SH-SY5Y (cell line): ENCODE measurements around the gene VIPR2.

Experiments used
- GATA2 ChIP-seq: IDR thresholded peaks from 2 replicates; pipeline ENCODE4 v1.6.1; 2011; ENCODE audit warnings: mild to moderate bottlenecking, low read depth, low read length
- GATA3 ChIP-seq: IDR thresholded peaks from 2 replicates; pipeline ENCODE4 v1.6.1; 2011; ENCODE audit warnings: low read depth, mild to moderate bottlenecking, low read length, moderate library complexity

Gene VIPR2

DNA sequence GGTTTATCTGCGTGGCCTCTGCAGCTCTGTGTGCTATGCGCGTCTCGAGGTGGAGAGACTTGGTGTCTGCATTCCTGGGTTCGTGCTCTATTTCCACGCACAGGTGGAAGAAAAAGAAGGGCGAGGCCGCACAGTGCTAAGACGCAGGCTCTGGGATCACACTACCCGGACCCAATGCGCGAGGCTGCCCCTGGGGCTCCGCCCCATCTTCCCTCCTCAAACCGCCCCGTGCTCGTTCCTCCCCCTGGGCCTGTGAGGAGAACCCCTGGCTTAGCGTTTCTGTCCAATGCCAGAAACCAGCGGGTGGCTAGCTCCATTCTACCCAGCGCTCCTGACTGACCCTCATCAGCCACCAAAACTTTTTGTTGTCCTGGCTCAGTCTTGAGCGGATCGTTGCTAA is 145.2 kb downstream of the VIPR2 start:
- no peak for TF ChIP-seq GATA2
- no peak for TF ChIP-seq GATA3

DNA sequence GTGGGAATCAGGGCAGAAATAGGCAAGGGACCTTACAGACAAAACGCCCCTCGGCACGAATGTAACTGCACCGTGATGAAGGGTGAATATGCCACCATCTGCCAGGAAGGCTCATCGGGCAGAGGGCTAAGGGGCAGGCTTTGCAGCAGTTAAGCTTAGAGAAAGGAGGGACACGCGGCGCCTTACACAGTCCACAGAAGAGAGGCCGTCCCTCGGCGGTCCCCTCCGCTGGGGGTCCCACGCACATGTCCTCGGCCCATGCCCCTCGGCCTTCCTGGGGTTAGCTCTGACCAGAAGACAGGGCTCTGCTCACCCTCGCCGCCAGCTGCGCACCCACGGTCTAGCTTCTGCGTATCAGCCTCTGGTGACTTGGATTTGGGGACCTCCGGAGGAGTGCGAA is 147.2 kb downstream of the VIPR2 start:
- TF ChIP-seq GATA2 (no peak), GATA3 (no peak)

DNA sequence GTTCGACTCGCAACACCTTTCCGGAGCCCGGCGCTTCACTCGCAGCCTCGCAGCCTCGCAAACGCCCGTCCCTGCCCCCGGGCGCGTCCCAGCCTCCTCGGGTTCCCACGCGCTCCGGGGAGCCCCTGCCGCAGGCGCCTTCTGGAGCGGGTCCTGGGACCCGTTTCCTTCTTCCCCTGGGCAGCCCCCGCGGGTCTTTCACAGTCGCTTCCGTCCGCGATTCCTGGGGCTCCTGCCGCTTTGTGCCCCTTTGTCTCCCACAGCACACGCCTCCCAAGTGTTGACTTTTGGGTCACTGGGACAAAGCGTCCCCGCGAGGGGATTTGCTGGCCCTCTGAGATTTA is 147.6 kb downstream of the VIPR2 start:
- TF ChIP-seq GATA2: no peak
- no peak for TF ChIP-seq GATA3

DNA sequence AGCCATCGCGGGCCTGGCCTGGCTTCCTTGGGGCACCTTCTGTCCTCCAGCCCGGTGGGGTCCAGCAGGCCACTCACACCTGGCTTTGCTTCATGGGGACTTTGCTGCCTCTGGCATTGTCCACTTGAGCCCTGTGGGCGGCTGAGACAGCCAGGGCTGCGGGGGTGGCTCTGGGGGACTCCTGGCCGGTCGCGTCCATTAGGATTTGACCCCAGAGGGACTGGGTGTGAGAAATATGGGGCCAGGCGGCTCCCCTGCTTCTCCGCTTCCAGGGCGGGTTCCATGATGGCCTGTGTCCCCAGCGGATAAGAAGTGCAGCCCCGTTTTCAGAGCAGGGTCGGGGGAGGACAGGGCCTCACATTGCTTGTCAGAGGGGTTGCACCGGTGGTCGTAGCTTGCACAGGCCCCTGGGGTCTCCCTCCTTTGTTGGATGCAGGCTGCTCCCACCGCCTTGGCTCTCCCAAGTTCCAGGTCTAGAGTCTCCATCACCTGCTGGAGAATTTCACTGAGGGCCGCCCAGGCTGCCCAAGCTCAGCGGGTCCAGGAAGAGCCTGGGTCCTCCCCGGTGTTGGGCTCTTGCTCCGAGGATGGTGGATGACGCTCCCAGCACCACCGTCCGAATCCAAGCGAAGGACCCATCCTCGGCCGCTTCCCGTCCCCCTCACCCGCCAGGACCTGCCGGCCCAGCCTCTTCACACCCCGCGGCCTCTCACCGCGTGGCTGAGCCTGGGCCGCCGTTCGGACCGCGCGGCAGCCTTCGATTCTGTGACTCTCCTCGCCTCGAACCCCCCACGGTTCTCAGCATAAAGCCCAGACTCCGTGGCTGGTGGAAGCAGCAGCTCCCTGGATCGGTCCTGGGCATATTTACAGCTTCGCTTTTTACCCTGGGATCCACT is 148.2 kb downstream of the VIPR2 start:
- TF ChIP-seq GATA2 (no peak), GATA3 (no peak)

DNA sequence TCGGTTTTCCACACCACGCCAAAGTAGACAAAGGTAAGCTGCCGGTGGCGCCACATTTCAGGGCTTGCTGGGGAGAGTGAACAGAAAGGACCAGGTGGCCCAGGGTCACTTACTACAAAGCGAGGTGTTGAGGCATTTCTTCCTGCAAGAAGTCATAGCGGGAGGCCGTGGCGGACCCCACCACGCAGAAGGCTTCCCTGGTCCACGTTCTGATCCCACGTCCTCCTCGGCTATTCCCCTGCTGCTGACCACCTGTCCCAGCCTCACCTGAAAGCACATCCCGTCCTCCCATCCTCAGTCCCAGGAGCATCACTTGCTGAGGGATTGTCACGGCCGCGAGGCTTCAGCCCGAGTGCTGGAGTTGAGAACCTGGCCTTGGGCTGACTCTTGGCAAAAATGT is 149.2 kb downstream of the VIPR2 start:
- TF ChIP-seq GATA3: no peak
- no peak for TF ChIP-seq GATA2

DNA sequence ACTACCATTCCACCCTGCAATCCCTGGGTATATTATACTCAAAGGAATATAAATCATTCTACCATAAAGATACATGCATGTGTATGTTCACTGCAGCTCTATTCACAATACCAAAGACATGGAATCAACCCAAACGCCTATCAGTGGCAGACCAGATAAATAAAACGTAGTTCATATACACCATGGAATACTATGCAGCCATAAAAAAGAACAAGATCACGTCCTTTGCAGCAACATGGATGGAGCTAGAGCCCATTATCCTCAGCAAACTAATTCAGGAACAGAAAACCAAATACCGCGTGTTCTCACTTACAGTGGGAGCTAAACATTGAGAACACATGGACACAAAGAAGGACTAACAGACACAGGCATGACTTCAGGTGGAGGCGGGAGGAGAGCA is 150.0 kb downstream of the VIPR2 start:
- no peak for TF ChIP-seq GATA2
- no peak for TF ChIP-seq GATA3

DNA sequence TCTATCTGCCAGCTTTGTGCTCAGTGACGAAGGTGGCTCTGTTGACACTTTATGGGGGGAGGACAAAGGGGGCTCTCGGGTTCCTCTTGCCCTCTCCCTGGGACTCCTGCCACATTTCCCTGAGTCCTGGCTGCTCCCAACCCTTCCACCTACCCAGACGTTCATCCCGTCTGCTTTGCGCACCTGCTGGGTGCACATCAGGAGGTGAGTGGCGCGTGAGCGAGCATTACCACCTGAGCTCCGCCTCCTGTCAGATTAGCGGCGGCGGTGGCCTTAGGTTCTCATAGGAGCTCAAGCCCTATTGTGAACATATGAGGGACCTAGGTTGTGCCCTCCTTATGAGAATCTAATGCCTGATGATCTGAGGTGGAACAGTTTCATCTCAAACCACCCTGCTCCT is 151.1 kb downstream of the VIPR2 start:
- TF ChIP-seq GATA2 (no peak), GATA3 (no peak)

DNA sequence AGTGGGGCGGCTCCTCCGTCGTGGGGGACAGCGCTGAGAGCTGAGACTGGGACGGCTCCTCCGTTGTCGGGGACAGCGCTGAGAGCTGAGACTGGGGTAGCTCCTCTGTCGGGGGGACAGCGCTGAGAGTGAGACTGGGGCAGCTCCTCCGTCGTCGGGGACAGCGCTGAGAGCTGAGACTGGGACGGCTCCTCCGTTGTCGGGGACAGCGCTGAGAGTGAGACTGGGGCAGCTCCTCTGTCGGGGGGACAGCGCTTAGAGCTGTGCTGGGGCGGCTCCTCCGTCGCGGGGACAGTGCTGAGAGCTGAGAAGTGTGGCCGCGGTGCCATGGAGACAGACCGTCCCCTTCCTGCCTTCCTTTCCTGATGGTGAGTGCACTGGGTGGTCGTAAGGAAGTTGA is 151.9 kb downstream of the VIPR2 start:
- no peak for TF ChIP-seq GATA3

DNA sequence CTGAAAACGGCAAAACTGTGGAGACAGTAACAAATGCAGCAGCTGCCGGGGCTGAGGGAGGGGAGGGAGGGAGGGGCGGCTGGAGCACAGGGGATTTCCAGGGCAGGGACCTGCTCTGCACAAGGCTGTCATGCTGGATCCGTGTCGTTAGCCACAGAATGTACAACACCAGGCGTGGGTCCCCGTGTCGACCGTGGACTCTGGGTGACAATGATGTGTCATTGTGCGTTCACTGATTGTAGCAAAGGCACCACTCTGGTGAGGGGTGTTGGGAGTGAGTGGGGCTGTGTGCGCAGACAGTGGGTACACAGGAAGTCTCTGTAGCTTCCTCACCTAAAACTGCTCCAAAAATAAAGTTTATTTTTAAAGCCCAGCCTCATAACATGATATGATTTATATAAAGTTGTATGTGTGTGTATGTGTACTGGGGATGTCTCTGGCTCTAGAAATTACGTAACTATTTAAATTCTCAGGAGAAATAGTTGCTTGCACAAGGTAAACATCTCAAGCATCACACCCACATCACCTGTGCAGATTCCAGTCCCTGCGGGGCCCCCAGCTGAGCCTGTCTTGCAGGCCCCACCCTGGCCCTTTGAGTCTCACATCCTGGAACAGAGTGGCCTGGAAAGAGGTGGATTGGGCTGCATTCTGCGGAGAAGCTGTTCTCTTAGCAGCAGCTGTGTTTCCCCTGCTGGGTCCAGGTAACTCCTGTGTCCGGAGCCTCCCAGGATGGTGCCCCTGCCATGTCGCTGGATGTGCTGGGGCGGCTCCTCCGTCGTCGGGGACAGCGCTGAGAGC is 152.6 kb downstream of the VIPR2 start:
- no peak for TF ChIP-seq GATA3
- no peak for TF ChIP-seq GATA2

DNA sequence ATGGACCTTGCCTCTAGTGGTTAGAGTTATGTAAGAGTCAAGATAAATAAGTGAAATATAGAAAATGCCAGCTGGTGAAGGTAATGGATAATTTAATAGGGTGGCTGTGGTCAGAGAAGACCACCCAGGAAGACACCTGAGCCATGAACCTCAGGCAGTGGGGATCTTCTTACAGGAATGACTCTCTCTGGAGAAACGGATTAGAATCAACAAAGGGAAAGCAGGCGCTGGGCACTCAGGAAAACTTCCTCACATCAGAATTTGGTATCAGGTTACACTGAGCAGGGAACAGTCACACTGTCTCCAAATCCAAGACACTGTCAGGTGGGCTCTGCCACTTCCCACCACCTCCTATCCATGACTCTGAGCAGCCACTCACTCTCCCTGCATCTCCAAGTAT is 155.7 kb downstream of the VIPR2 start:
- TF ChIP-seq GATA2 (no peak), GATA3 (no peak)

DNA sequence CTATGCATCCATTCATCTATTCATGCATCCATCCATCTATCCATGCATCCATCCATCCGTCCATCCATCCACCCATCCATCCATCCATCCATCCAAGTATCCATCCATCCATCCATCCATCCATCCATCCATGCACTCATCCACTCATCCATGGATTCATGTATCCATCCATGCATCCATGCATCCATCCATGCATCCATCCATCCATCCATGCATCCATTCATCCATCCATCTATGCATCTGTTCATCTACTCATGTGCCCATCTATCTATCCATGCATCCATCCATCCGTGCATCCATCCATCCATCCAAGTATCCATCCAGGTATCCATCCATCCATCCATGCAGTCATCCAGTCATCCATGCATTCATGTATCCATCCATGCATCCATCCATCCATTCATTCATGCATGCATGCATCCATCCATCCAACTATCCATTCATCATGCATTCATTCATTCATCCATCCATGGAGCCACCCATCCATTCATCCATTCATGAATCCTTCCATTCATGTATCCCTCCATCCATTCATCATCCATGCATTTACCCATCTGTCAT is 156.3 kb downstream of the VIPR2 start:
- TF ChIP-seq GATA2 (no peak), GATA3 (no peak)

DNA sequence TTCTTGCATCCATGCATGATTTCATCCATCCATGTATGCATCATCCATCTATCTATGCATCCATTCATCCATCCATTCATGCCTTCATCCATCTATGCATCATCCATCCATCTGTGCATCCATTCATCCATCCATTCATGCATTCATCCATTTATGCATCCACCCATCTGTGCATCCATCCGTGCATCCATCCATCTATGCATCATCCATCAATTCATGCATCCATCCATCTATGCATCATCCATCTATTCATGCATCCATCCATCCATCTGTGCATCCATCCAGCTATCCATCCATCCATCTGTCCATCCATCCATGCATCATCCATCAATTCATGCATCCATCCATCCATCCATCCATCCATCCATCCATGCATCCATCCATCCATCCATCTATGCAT is 157.0 kb downstream of the VIPR2 start:
- TF ChIP-seq GATA2 (no peak), GATA3 (no peak)

DNA sequence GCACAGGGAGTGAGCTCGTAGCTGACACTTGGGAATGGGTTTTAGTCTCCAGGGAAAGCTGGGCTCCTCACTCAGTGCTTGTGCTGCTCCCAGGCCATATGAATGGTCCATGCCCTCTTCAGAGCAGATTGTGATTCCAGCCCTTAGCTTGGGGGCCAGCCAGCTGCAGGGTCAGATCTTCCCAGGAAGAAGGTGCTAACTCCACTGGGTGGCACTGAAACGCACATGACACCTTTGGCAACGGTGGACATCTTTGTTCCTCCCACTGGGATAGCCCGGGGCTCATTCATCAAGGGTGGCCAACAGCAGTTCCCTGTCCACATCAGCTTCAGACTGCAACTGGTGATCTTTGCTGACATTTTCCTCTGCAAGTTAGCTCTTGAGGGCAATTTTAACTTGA is 159.1 kb downstream of the VIPR2 start:
- TF ChIP-seq GATA3: no peak
- TF ChIP-seq GATA2: no peak

DNA sequence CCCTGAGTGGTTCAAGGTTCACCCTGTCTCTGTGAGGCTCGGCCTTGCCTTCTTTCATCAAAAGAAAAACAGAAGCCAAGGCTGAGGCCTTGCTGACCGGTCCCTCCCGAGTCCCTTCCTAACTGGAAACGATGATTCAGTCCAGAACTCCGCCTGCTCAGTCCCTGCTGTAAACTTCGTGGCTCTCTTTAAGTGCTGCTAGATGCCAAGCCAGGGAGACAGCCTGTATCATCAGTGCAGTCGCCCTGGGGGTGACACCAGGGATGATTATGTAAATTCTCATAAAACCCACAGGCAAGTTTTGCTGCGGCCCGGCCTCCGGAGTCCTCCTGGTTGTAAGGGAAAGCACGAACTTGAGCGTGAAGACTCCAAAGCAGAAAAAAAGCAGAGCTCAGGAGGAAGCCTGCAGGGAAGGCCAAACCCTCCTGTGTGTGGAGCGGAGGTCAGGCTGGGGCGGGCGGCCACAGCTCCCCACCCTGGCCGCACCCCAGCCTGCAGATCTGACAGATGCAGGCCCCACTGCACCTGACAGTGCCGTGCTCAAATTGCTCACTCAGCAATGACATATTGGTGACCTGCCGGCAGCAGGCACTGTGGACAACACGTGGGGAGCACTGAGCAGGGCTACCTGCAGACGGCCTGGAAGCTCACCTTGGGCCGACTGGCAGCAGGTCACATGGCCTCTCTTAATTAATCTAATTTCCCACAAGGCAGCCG is 164.9 kb downstream of the VIPR2 start:
- TF ChIP-seq GATA2: no peak
- TF ChIP-seq GATA3: no peak
